Measurements from ENCODE around the gene HDAC9.

The HDAC9 gene

GRCh38 chr7:18520450-18521235 is 25.1 kb downstream of the HDAC9 start:
- no peak overlapping the region for H3K4me3 ChIP-seq (ENCODE audit: low read depth, low read length)
- peak; percentile 51 for DNase-seq (ENCODE audit: low read depth)

DNA sequence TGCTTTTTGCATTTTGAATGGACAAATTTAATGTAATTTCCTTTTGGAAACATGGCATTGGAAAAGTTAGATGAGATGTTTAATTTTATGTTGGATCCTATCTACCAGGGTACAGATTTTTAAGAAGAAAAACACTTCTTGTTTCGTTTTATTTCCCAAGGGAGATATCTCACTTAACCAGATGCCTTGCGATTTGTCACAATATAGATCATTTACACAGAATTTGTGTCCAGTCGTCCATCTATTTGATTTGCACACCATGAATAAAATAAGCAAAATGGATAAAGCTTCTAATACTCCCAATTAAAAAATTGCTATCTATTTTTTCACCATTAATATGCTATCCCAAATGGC is 25.7 kb downstream of the HDAC9 start:
- no peak overlapping the region for H3K4me3 ChIP-seq (ENCODE audit: low read depth, low read length)
- no peak for DNase-seq (ENCODE audit: low read depth)

GRCh38 chr7:18521945-18522566 is 26.5 kb downstream of the HDAC9 start:
- H3K4me3 ChIP-seq (ENCODE audit: low read depth, low read length), result no peak overlapping the region
- DNase-seq (ENCODE audit: low read depth), result no peak

DNA sequence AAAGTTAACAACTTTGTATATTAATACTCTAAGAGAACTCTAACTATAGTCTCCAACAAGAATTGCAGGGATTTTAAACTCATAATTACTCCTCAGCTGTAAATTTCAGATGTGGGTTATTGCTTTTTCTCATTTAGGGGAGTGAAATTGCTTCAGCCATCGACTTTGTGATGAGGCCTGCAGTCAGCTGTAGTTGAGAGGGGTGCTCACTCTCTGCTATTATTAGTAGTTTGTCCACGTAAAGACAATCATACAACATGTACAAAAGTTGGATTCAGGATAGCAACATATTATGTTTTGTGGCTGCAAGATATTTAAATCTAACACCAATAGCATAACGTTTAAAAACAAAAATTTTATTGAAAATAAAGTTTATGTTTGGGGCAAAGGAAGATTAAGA is 28.7 kb downstream of the HDAC9 start:
- no peak for DNase-seq (ENCODE audit: low read depth)
- no peak overlapping the region for H3K4me3 ChIP-seq (ENCODE audit: low read depth, low read length)

DNA sequence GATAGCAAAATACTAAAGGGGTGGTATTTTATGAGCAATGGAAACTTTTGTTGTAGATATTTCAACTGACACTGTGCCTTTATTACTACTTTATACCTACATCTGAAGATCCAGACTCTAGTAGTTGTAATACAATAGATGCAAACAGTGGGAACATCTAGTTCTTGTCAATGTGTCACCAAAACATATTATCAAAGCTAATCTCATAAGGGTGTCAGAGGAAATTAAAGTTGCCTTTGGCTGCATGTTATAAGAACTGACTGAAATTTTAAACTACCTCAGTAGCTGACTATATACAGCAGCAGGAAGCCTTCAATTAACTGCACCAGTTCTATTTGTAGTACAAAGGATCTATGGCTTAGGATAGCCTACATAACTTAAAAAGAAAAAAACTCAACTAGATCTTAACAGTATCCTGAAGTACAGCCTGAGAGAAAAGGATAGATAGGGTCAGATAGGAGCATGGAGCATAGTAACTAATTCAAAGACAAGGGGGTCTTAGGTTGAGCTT is 30.9 kb downstream of the HDAC9 start:
- DNase-seq (ENCODE audit: low read depth), result no peak

GRCh38 chr7:18529239-18529638 is 33.7 kb downstream of the HDAC9 start:
- no peak for DNase-seq (ENCODE audit: low read depth)
- no peak overlapping the region for H3K4me3 ChIP-seq (ENCODE audit: low read depth, low read length)

More for the DNA sequence above, 30.9 kb downstream of the HDAC9 start:
- no peak overlapping the region for H3K4me3 ChIP-seq (ENCODE audit: low read depth, low read length)

- DNase-seq (ENCODE audit: low read depth), result no peak
- H3K4me3 ChIP-seq (ENCODE audit: low read depth, low read length), result no peak overlapping the region
Observed at GRCh38 chr7:18530224-18531179, 35.0 kb downstream of the HDAC9 start.

GRCh38 chr7:18531539-18531938 is 36.0 kb downstream of the HDAC9 start:
- no peak for DNase-seq (ENCODE audit: low read depth)
- H3K4me3 ChIP-seq (ENCODE audit: low read depth, low read length), result no peak overlapping the region

GRCh38 chr7:18532813-18533212 is 37.3 kb downstream of the HDAC9 start:
- no peak for DNase-seq (ENCODE audit: low read depth)
- no peak overlapping the region for H3K4me3 ChIP-seq (ENCODE audit: low read depth, low read length)

- H3K4me3 ChIP-seq (ENCODE audit: low read depth, low read length), result no peak overlapping the region
- DNase-seq (ENCODE audit: low read depth), result no peak
Observed at GRCh38 chr7:18534481-18534880, 38.9 kb downstream of the HDAC9 start.

- DNase-seq (ENCODE audit: low read depth), result no peak
- no peak overlapping the region for H3K4me3 ChIP-seq (ENCODE audit: low read depth, low read length)
Observed at GRCh38 chr7:18535810-18536415, 40.4 kb downstream of the HDAC9 start.

GRCh38 chr7:18536486-18536885 is 40.9 kb downstream of the HDAC9 start:
- no peak overlapping the region for H3K4me3 ChIP-seq (ENCODE audit: low read depth, low read length)
- DNase-seq (ENCODE audit: low read depth), result no peak

- DNase-seq (ENCODE audit: low read depth), result no peak
Observed at GRCh38 chr7:18538554-18539250, 43.2 kb downstream of the HDAC9 start.

DNA sequence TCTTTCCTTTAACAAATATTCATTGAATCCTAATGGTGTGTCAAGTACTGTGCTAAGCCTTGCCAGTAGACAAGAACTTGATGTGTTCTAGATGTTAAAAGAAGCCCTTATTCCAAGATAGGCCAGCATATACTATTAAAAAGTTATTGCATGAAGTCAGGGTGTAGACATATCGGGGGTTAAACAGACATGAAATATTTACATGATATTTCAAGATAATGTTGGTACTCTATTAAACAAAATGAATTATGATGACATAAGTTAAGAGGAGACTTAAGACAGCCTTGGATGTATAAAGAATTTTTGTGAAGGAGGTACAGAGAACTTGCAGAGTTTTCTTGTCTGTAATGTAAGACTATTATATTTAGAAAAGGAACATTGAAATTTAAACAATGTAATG is 44.8 kb downstream of the HDAC9 start:
- H3K4me3 ChIP-seq (ENCODE audit: low read depth, low read length), result no peak overlapping the region
- no peak for DNase-seq (ENCODE audit: low read depth)

More at GRCh38 chr7:18538554-18539250, 43.2 kb downstream of the HDAC9 start:
- H3K4me3 ChIP-seq (ENCODE audit: low read depth, low read length), result no peak overlapping the region

DNA sequence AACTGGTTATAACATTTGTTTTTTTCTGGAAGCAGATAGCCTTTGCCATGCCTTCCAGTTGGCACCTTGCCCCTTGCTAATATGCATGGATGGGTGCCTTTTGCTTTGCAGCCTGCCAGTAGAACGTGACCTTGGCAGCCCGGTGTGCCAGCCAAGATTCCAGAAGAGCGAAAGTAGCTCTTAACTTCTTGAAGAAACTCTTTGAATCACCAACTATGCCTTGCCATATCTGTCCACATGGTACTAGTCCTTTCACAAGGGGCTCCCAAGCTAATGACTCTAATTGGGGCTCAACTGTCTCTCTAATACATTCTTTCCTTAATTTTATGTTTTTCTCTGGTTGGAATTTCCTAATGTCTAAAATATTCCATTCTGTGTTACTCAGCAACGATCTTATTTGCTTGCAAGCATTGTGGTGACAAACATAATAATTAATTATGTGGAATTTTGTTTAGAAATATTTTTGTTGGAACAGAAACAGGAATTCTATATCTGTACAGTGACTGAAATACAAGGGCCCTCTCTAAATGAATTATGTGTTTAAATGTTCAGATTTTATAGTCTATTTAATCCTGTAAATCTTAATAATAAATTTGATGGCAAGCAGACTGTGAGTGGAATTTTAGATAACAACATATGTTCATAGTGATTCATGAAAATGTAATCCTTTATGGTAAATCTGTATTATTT is 45.8 kb downstream of the HDAC9 start:
- no peak for DNase-seq (ENCODE audit: low read depth)
- H3K4me3 ChIP-seq (ENCODE audit: low read depth, low read length), result no peak overlapping the region

- no peak overlapping the region for H3K4me3 ChIP-seq (ENCODE audit: low read depth, low read length)
- DNase-seq (ENCODE audit: low read depth), result no peak
Observed at GRCh38 chr7:18541871-18542212, 46.3 kb downstream of the HDAC9 start.

GRCh38 chr7:18546576-18546975 is 51.0 kb downstream of the HDAC9 start:
- DNase-seq (ENCODE audit: low read depth), result no peak
- H3K4me3 ChIP-seq (ENCODE audit: low read depth, low read length), result no peak overlapping the region

GRCh38 chr7:18547509-18548187 is 52.1 kb downstream of the HDAC9 start:
- no peak overlapping the region for H3K4me3 ChIP-seq (ENCODE audit: low read depth, low read length)
- no peak for DNase-seq (ENCODE audit: low read depth)

Measured in skeletal muscle cell (primary cell).